T1000 (cell line): Measurements from ENCODE around the gene EVL.

ENCODE experiments used
- DNase-seq: peaks from one replicate; lab custom pipeline; 2025; ENCODE audit warnings: mixed read lengths; lab: John Stamatoyannopoulos, UW

EVL gene

DNA sequence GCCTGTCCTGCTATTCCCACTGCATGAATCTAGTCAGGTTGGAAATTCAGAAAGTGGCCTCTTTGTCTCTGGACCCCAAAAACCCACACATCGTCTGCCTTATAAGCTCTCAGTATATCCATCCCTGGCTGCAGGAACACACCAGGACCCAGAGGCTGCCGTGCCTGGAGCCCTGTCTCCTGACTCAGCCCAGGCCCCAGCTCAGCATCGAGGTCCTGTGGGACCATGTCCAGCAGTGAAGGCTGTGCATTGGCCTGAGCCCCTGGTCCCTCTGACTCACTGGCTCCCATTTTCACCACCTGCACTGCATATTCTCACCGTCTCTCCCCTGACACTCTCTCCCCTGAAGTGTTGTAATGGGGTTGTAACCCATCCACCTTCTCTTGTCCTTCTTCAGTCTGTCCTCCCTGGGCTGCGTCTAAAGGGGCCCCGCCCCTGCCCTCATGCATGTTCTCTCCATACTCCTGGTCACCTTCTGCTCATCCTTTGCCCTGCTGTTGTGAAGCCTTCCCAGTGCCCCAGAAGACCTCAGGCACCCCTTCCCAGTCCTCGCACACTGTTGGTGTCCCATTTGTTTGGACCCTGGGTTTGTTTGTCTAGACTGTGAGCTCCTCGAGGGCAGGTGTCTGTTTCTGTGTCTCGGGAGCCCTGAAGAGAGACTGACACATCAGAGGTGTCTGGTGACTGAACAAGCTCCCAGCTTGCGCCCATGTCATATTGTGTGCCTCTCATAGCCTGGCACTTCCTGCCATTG is 43.8 kb downstream of the EVL start:
- no peak for DNase-seq

DNA sequence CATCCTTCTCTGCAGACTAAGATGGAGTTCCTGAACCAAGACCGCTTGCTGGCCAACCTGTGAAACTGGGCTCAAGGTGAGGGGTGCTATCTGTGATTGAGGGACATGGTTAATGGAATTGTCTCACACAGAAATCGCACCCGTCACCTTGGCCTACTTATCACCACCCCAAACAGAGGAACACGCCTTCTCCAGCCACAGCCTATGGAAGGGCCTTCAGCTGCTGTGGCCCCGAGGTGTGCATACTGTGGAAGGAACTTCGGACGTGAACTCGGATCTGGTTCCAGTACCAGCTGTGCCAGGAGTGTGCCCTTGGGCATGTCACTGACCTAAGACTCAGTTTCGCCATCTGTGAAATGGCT is 44.4 kb downstream of the EVL start:
- no peak for DNase-seq

DNA sequence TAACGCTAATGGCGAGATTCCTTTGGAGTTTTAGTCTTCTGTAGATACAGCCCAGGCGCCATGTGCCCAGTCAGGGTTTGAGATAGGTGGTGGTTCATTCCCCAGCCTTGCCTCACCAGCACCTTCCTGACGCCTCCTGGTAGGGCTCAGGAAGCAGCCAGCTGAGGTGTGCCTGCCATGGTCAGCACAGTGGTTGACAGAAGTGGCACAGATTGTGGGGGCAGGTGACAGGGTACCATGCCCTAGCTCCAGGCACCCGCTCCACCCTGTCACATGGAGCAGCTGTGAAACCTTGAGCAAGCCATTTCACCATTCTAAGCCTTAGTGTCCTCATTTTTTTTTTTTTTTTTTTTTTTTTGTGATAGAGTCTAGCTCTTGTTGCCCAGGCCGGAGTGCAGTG is 45.6 kb downstream of the EVL start:
- DNase-seq = no peak

DNA sequence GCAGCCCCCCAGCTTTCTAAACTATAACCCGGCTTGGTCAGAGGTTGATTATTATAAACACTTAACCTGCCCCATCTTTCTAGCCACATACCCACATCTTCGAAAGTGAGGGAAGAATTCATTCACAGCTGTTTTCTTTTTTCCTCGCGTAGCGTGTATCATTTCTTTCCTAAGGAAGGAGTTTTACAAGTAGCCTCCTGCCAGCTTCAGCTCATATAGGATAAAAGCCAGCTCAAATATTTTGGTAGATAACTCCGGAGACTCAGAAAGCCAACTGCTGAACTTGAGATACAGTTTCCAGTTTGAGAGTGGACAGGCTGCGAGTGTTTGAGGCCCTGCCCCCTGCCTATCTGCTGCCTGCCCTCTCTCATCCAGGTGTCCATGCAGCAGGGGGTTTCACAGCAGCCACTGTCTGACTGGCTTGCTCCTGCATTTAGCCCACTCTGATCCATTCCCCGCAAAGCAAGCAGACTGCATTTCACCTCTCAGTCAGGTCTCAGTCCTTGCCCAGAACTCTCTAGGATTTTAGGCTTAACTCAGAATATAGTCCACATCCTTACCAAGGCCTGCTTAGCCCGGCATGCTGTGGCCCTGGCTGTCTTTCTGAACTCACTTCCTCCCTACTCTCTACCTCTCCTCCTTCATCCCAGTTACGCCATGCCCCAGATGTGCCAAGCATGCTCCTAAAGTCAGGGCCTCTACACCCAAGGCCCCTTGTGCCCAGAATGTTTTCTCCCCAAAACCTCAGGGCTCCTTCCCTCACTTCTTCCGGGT is 46.9 kb downstream of the EVL start:
- DNase-seq = no peak

DNA sequence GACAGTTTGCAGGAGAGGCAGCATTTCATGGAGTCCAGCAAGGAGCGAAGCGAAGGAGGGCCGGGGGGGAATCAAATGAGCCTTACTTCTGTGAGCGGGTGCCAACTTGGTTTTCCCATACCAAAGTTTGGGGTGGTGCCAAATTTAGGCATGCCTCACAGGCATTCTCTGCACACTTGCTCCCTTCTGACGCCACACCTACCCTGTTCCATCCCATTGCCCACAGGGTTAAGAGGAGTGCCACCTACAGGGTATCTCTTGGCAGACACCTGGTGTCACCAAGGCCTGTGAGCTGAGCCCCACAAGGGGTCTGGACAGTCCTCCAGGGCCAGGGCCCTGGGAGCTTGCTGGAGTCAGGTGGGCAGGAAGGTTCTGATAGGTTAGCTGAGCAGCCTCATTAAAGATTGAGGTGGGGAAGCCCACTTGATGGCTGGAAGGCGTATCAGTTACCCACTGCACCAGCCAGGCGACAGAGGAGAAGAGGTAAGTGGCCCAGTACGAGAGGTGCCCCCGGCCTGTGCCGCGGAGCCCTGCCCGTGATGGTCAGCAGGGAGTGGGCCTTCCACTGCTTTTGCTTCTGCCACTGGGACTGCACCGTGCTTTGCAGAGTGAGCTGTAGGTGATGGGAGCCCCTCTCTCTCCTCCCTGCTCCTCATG is 49.0 kb downstream of the EVL start:
- no peak for DNase-seq

DNA sequence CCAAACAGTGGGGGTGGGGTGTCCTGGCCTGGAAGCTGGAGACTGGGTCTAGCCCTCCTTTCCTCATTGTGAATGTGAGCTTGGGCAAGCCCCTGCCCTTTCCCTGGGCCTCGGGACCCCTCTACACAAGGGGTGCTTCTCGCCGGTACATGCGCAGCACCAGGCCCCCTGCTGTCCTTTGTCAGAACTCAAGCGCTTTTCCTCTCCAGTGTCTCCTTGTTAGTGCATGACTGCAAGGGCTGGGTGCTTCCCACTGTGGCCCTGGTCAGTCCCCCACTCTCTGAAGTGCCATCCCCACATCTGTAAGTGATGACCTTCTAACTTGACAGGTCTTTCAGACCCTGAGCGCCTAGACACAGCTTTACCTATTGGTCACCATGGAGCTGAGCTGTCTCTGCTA is 50.0 kb downstream of the EVL start:
- DNase-seq = no peak

DNA sequence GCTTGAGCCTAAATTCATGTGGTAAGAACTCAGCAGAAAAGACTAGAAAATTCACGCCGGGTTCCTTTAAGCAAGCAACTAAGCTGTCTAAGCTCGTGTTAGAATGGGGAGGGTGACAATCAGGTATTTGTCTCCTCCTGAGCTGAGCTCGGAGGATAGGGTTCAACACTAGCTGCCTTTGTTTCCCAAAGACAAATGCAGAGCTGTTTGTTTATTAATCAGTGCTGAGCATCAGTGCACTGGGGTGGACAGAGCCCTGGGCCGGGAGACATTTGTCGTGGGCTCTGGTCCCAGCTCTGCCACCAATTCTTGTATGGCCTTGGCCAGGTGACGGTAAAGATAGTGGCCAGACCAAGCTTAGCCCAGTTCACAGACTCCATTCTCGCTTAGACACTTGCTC is 50.5 kb downstream of the EVL start:
- DNase-seq = no peak

DNA sequence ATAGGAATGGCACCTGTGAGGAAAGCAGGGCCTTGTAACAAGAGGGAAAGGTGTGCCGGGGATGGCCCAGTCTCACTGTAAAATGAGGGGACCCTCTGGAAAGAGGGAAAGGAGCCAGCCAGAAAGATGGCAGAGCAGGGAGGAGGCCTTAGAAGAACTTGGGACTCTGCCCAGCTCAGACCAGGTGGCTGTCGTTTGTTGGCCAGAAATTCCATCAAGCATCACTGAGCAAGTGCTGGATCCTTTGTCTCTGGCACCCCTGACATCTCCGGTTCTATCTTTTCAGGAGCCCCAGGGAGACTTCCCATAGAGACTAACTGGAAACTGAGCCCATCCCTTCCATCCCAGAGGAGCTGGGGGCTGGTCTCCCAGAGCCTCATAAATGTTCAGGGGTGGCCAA is 50.9 kb downstream of the EVL start:
- DNase-seq = no peak

DNA sequence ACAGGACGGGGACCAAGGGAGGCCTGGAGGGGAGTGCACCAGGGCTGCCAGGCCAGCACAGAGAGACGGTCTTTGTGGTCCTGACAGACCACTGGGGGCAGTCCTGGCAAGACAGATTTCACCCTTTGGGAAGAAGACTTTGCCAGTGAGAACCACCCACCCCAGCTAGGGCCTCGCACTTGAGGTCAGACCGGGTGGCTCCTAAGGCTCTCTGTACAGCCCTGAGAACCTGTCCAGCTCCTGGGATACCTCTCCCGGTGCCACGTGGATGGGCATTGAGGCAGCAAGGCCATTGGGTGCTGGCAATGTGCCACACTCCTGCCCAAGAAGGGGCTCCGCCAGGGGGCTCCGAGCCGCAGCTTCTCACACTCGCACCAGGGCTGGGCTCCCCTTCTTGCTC is 51.8 kb downstream of the EVL start:
- no peak for DNase-seq

DNA sequence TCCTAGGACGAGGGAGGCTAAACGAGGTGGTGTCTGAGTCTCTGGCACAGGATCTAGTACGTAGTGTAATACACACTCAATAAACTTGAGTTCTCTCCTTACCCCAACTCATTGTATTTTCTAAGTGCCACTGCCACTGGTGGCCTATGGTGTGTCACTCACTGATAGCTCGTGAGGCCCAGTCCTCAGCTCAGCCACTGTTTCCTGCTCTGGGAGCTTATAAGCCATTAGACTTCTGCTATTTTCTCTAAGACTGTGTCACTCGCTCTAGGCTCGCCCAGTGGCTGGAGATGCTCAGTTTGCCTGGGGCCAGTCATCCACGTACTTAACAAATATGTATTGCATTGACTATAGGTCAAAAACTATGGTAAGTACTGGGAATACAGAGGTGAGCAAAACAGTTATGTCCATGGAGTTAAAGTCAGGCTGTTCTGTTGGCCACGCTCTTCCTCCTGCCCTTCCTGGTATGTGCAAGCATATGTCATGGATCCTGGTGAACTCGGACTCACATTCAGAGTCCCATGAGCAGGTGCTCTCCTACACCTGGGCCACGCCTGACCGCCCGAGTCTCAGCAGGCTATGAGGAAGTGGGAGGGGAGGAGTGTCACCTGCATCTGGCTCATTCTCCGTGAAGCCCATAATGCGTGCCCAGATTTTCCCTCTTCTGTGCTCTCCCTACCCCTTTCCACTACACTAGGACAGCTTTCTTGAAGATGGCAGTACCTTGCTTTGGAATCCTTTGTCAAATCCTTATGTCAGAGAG is 52.6 kb downstream of the EVL start:
- DNase-seq = no peak

DNA sequence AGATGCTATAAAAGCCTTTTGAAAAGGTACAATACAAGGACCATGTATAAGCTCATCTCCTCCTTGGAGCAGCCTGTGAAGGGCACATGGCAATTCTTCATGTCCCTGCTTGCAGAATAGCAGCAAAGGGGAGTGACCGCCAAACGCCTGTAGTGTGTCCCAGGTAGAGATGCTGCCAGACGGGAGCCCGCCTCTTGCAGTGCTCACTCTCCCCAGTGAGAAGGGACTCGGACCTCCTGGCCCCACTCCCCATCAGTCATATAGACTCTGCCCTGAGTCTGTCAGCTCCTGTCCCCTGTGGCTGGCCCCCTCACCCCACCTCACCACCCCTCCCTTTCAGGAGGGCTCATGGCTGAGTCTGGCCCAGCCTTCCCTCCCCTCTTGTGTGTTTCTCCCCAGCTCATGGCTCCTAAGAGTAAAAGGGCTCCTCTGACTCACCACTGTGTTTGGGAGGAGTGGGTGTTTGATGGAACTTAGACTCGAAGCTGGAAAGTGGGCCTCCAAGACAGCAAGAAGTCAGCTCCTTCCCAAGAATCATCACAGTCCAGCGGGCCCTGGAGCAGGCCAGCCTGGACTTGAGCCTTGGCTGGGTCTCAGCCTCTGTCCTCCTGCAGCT is 53.3 kb downstream of the EVL start:
- no peak for DNase-seq

DNA sequence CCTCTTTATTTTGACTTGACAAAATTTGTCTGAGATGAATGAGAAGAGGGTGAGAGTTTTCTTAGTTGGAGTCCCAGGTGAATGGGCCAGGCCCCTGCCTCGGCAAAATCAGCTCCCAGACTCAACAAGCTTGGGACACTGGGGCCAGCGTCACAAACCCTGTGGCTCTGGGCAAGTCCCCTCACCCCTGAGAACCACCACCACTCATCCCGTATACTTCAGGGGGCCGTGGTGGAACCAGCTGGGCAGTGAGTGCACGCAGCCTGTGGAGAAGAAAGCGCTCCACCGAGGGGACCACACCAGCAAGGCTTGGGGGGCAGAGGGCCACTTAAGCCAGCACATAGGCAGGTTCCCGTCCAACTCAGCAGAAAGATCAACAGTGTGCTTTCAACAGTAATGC is 54.0 kb downstream of the EVL start:
- DNase-seq = no peak

DNA sequence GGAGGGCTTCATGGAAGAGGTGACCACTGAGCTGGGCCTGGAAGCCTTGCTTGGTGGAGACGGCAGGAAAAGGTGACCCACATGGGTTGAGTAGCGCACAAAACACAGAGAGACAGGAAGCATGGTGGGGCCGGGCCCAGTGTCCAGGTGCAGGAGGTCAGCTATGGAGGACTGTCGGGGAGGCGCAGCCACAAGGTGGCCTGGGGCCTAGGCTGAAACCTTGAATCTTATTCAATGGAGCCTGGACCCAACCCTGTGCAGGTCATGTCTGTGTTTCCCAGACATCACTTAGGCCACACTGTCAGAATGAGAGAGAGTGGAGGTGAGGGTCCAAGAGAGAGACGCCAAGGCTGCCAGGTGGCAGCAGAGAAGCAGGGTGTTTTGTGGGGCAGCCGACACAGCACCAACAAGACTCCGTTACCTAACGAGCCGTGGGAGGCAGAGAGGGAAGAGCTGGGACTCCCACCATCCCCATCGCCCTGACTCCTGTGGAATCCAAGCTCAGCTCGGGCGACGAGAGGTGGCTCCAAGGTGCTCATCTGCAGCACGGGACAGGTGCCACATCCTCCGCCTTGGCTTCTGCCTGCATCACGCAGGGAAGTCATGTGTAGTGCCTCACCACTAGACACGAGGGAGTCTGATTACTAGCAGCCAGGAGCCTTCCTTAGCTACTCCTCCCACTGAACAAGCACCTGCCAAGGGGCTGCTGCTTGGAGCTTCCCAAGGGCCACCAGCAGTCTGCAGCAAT is 55.5 kb downstream of the EVL start:
- no peak for DNase-seq

DNA sequence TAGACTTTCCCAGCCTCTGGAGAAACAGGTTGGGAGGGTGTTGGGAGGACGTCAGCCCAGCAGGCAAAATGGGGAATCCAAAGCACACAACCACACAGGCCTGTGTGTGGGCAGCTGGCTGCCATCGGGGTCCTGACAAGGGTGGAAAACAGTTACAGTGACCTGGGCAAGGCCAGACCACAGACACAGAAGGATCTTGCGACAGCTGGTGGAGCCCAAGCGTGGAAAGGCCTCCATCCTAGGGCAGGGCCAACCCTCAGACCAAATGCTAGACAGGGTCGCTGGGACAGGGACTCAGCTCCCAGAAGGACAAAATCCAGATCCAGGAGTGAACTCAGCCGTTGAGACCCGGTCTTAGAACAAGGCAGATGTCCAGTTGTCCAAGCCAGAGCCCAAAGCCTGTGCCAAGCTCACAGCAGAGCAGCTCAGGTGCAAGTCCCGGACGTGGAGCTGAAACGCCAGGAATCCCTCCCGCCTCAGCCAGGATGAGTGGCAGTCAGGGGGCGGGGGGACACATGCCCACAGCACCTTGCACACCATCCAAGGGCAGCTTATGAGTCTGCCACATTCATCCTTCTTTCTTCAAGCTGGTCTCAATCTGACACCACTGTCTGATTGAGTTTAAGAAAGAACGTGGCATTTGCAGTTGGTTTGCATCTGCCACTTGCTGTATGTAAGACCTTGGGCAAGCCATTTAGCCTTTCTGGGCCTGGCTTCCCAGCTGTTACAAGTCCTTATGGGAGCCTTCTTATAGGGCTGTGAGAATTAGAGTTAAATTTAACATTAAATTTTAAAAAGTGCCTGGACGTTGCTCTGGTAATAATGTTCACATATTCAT is 56.6 kb downstream of the EVL start:
- no peak for DNase-seq

DNA sequence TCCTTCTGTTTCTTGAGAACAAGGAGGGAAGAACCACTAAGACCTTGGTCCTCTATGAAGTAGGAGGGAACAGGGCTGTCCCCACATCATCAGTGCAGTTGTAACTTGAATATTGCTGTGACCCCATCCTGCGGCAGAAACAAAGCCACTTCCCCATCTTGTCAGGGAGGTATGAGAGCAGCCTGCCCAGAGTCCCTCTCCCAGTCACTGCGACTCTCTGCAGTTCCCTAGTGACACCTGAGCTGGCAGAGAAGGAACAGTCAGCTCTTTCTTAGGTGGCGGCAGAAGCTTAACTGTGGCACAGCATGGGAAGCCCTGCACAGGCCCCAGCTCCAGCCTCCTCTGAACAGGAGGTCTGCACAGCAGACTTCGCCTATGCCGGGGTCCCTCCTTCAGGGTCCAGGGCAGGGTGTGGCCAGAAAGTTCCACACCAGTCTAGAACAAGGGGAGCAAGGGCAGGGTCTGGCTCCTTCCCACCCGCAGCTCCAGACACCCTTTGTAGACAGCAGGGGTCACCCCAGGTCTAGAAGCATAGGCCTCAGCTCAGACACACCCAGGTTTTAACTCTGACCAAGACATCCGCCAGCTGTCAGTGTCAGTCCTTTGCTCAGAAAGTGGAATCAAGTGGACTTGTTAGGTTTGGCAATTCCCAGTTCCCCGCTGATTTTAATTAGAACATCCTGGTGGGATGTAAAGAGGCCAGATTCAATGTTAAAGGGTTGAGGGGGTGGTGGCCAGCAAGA is 57.4 kb downstream of the EVL start:
- no peak for DNase-seq

DNA sequence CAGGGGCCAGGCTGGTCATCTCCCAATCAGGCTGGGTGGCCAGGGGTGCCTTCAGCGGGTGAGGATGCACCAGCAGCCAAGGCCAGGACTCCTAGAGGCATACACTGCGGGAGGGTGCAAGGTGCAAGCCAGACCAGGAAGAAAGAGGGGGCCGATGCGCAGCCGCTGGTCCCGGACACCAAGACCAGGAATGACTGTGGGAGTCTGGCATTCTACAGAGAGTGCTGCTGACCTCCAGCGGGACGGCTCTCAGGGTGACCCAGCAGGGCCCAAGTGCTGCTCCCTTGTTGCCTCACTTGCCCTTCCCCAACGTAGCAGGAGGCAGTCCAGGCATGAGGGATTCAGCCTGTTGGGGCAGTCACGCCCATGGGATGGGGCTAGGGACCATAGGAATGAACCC is 58.4 kb downstream of the EVL start:
- no peak for DNase-seq

DNA sequence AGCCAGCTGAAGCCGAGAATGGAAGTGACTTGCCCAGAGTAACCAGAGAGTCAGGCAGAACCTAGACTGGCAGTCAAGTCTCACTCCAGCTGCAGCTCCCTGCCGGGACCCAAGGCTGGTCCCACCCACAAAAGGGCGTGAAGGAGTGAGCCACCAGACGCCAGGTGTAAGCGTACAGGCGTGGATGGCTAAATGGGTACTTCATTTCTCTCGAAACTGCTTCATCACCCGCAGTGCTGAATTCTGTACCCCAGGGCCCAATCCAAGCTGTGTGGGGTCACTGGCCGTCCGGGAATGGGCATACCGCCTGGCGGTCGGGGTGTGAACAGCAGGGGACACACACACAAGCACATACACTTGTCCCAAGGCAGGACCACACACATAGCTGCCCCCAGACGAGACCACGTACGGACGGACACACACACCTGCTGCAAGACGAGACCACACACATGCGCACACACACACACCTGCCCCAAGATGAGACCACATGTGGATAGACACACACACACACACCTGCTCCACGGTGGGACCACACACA is 59.4 kb downstream of the EVL start:
- no peak for DNase-seq

DNA sequence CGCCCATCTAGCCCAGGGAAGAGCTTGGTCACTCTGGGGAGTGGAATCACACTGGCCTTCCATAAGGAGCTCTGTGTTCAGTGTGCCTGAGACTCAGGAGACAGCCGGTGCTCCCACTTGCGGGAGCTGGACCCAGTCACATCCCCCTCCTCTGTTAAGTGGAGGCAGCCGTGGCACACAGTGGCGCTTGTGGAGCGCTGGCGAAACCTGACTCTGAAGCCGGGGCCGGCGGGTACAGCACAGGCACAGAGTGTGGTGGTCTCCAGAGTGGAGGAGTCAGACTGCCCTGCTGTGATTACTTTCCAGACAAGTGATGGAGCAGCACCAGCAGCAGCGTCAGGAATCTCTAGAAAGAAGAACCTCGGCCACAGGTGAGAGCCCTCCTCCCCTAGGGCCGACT is 61.2 kb downstream of the EVL start:
- no peak for DNase-seq

DNA sequence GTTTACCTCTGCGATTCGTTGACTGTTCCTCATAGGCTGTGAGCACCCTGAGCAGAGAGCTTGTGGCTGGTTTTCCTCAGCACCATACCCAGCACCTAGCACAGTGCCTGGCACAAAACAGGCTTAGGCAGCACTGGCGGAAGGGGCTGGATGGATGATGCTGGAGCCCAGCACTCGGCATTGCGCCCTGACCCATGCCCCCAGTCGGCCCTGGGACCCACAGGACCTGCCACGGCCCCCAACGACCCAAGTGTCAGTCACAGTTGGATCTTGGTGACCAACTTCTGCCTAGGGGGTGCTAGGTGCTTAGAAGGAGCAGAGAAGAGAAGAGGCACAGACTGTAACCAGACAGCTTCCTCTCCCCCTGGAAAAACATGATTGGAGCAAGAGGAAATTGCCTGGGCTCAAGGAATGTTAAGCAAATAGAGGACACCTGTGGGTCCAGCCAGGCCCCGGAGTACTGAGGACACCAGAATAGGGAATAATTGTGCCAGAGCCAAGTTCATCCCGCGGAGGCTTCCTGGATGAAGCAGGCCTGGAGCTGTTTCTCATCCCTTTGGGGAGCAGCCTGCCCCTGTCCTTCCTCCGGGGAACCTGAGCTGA is 62.7 kb downstream of the EVL start:
- DNase-seq = no peak
